SK-N-SH (cell line): Measurements from ENCODE around the gene GAB4.
"Not testable (repeated sequence)": the region's sequence is repeated elsewhere in the genome, so short reads cannot be mapped to it uniquely, and the experiment has no call there.

Source experiments
- EP300 ChIP-seq, 2 experiments: IDR thresholded peaks; 2 replicates each; pipeline versions ENCODE4 v1.4.0 to v1.6.1; 2012; ENCODE audit warnings: borderline replicate concordance in 1 of 2, low read depth in 1 of 2, low read length in 1 of 2
- EZH2phosphoT487 ChIP-seq: fragments of 200-600 bp; sonication (generic); IDR thresholded peaks from 2 replicates; pipeline ENCODE4 v1.6.1; 2017; ENCODE audit warnings: low read depth, mixed run types, mild to moderate bottlenecking, antibody characterized with exemption, moderate library complexity, borderline replicate concordance
- JUND ChIP-seq: IDR thresholded peaks from 2 replicates; pipeline ENCODE4 v1.4.0; 2012
- NFIC ChIP-seq: IDR thresholded peaks from 2 replicates; pipeline ENCODE4 v1.4.0; 2012; ENCODE audit warnings: borderline replicate concordance
- NRF1 ChIP-seq: IDR thresholded peaks from 2 replicates; pipeline ENCODE4 v1.6.1; 2012; ENCODE audit warnings: low read depth, mild to moderate bottlenecking, low read length
- POLR2AphosphoS5 ChIP-seq: IDR thresholded peaks from 2 replicates; pipeline ENCODE4 v1.6.1; 2012; ENCODE audit warnings: low read depth, low read length
- REST ChIP-seq: IDR thresholded peaks from 2 replicates; pipeline ENCODE4 v1.6.1; 2012; ENCODE audit warnings: mild to moderate bottlenecking, low read depth, low read length, moderate library complexity
- RXRA ChIP-seq: IDR thresholded peaks from 2 replicates; pipeline ENCODE4 v1.4.0; 2012; ENCODE audit warnings: low read depth, mild to moderate bottlenecking, borderline replicate concordance
- SIN3A ChIP-seq: IDR thresholded peaks from 2 replicates; pipeline ENCODE4 v1.6.1; 2012; ENCODE audit warnings: low read depth, mild to moderate bottlenecking, low read length, moderate library complexity, borderline replicate concordance
- YY1 ChIP-seq: IDR thresholded peaks from 2 replicates; pipeline ENCODE4 v1.4.0; 2012; ENCODE audit warnings: low read depth, mild to moderate bottlenecking
- TF ChIP-seq, protein P1 (sequence below): fragments of 200-600 bp; sonication (generic); IDR thresholded peaks from 2 replicates; pipeline ENCODE4 v1.6.1; 2017; ENCODE audit warnings: antibody characterized with exemption, mild to moderate bottlenecking, moderate library complexity
- TF ChIP-seq, protein P2 (sequence below): fragments of 150-350 bp; IDR thresholded peaks from 2 replicates; pipeline ENCODE4 v1.6.1; 2017; ENCODE audit warnings: antibody characterized with exemption, low read length, low read depth, borderline replicate concordance

- TF ChIP-seq, protein P1, sequence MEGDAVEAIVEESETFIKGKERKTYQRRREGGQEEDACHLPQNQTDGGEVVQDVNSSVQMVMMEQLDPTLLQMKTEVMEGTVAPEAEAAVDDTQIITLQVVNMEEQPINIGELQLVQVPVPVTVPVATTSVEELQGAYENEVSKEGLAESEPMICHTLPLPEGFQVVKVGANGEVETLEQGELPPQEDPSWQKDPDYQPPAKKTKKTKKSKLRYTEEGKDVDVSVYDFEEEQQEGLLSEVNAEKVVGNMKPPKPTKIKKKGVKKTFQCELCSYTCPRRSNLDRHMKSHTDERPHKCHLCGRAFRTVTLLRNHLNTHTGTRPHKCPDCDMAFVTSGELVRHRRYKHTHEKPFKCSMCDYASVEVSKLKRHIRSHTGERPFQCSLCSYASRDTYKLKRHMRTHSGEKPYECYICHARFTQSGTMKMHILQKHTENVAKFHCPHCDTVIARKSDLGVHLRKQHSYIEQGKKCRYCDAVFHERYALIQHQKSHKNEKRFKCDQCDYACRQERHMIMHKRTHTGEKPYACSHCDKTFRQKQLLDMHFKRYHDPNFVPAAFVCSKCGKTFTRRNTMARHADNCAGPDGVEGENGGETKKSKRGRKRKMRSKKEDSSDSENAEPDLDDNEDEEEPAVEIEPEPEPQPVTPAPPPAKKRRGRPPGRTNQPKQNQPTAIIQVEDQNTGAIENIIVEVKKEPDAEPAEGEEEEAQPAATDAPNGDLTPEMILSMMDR = not testable (repeated sequence)
- TF ChIP-seq SIN3A; JUND; EZH2phosphoT487; EP300 (IDR thresholded peaks at IDR 0.05; ENCODE audit: borderline replicate concordance in 1 of 2, low read depth in 1 of 2, low read length in 1 of 2); YY1; RXRA; POLR2AphosphoS5; NRF1; NFIC; REST: not testable (repeated sequence)
- TF ChIP-seq, protein P2, sequence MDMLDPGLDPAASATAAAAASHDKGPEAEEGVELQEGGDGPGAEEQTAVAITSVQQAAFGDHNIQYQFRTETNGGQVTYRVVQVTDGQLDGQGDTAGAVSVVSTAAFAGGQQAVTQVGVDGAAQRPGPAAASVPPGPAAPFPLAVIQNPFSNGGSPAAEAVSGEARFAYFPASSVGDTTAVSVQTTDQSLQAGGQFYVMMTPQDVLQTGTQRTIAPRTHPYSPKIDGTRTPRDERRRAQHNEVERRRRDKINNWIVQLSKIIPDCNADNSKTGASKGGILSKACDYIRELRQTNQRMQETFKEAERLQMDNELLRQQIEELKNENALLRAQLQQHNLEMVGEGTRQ = not testable (repeated sequence)
Observed at GRCh38 chr22:17032277-17032676, 24.3 kb upstream of the GAB4 start.
